ENCODE data around the gene ACOXL. TPM values are rescaled to one million over a fixed set of nuclear protein-coding genes. Genes with fewer than 3 reads are reported as not detected.

The ACOXL gene
- total RNA-seq, 3 donors from 2014 or later (not counting 1 experiment from before 2014, with no cell fraction given): not detected

DNA sequence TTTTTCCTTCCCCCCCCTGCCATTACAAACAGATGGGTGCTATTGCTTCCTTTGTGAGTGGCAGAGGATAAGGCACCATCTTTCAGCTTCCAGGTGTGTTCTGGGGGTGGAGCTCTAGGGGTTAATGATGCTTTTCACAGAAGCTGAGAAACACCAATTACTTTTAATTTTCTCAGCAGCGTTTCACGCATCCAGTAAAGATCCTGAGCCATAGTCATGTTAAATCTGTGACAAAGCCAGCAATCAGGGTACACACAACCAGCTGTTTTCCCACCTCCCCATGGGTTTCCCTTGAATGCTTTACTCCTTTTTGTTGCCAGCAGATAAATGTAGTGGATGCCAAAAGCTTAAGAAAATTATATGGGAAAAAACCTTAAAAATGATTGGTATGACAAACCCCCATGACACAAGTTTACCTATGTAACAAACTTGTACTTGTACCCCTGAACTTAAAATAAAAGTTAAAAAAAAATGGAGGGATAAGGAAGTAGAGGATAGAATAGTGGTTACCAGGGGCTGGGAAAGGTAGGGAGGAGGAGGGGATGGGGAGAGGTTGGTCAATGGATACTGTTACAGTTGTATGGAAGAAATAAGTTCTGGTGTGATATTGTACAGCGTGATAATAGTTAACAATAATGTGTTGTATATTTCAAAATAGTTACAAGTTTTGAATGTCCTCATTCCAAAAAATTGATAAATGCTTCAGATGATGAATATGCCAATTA is 70.0 kb downstream of the ACOXL start:
- H3K27me3 Mint-ChIP-seq (ENCODE audit: low read depth in 2 of 2): peaks cover 6 to 7% of the 10 kb centered on the region in 2 donors
- H3K36me3 Mint-ChIP-seq: no peaks in the 10 kb centered on the region
- Histone ChIP-seq H3K27me3 (ENCODE audit: control insufficient read depth, insufficient read depth, low read length) (no peaks in the 10 kb centered on the region), H3K36me3 (ENCODE audit: control insufficient read depth, insufficient read depth, low read length) (no peaks in the 10 kb centered on the region), H3K9me3 (ENCODE audit: control insufficient read depth, insufficient read depth, low read length) (no peaks in the 10 kb centered on the region), H3K4me1 (ENCODE audit: control insufficient read depth, insufficient read depth, low read length) (peaks cover 22% of the 10 kb centered on the region), H3K4me3 (ENCODE audit: low read length) (no peak overlapping the region), H3K27ac (ENCODE audit: low read length) (no peak overlapping the region)
- no peak overlapping the region for H3K4me3 Mint-ChIP-seq
- 89% methylated on average over 2 of the region's 3 CpGs for WGBS (ENCODE audit: insufficient coverage)
- TF ChIP-seq, protein P1, sequence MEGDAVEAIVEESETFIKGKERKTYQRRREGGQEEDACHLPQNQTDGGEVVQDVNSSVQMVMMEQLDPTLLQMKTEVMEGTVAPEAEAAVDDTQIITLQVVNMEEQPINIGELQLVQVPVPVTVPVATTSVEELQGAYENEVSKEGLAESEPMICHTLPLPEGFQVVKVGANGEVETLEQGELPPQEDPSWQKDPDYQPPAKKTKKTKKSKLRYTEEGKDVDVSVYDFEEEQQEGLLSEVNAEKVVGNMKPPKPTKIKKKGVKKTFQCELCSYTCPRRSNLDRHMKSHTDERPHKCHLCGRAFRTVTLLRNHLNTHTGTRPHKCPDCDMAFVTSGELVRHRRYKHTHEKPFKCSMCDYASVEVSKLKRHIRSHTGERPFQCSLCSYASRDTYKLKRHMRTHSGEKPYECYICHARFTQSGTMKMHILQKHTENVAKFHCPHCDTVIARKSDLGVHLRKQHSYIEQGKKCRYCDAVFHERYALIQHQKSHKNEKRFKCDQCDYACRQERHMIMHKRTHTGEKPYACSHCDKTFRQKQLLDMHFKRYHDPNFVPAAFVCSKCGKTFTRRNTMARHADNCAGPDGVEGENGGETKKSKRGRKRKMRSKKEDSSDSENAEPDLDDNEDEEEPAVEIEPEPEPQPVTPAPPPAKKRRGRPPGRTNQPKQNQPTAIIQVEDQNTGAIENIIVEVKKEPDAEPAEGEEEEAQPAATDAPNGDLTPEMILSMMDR (IDR thresholded peaks at IDR 0.05): no peak
- H3K27ac Mint-ChIP-seq: no peak overlapping the region
- no peaks in the 10 kb centered on the region for H3K9me3 Mint-ChIP-seq
- ATAC-seq (no peak), DNase-seq (no peak)
- H3K4me1 Mint-ChIP-seq: peaks cover 31 to 33% of the 10 kb centered on the region in 2 donors
- intact Hi-C loops (cut with micrococcal nuclease): no loop called here

DNA sequence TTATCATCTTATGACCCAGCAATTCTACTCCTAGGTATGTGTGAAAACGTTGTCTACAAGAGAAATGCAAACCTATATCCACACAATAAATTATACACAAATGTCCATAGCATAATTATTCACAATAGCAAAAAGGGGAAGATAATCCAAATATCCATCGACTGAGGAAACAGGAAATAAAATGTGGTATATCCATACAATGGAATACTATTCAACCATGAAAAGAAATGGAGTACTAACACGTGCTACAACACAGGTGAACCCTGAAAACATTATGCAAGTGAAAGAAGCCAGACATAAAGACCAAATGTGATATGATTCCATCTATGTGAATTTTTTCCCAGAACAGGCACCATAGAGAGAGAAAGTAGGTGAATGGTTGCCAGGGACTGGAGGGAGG is 72.1 kb downstream of the ACOXL start:
- Mint-ChIP-seq H3K4me1 (peaks cover 31 to 38% of the 10 kb centered on the region in 2 donors), H3K27me3 (ENCODE audit: low read depth in 2 of 2) (peaks cover 4 to 7% of the 10 kb centered on the region in 2 donors), H3K9me3 (no peaks in the 10 kb centered on the region), H3K27ac (peak overlapping the region; percentile 71 to 76), H3K4me3 (peak overlapping the region; percentile 73), H3K36me3 (no peaks in the 10 kb centered on the region)
- H3K4me1 ChIP-seq (ENCODE audit: control insufficient read depth, insufficient read depth, low read length): peaks cover 22% of the 10 kb centered on the region
- no peak for DNase-seq
- H3K27me3 ChIP-seq (ENCODE audit: control insufficient read depth, insufficient read depth, low read length): no peaks in the 10 kb centered on the region
- no peak for ATAC-seq
- H3K36me3 ChIP-seq (ENCODE audit: control insufficient read depth, insufficient read depth, low read length): no peaks in the 10 kb centered on the region
- intact Hi-C loops (cut with micrococcal nuclease): no loop called here
- no peak overlapping the region for H3K4me3 ChIP-seq (ENCODE audit: low read length)
- no peak overlapping the region for H3K27ac ChIP-seq (ENCODE audit: low read length)
- H3K9me3 ChIP-seq (ENCODE audit: control insufficient read depth, insufficient read depth, low read length): no peaks in the 10 kb centered on the region
- 84% methylated on average over 2 of the region's 3 CpGs for WGBS (ENCODE audit: insufficient coverage)
- TF ChIP-seq, protein P1 (IDR thresholded peaks at IDR 0.05): no peak

DNA sequence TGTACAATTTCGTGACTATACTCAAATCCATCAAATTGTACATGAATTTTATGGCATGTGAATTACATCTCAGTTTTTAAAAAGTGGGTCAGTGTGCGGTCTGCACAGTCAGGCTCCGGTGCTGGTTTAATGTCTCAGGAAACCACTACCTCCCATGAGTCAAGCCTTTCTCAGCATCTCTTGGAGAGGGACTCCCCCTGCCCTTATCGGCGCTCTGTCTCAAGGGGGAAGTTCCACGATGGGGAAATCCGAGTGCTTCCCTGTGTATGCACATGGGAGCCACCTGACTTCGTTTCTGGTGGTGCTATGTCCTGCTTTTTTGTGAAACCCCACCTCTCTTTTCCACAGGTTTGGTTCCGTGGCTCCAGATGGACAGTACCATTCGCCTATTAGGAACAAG is 72.5 kb downstream of the ACOXL start:
- peaks cover 22% of the 10 kb centered on the region for H3K4me1 ChIP-seq (ENCODE audit: control insufficient read depth, insufficient read depth, low read length)
- TF ChIP-seq, protein P1 (IDR thresholded peaks at IDR 0.05): no peak
- no peak overlapping the region for H3K4me3 ChIP-seq (ENCODE audit: low read length)
- Mint-ChIP-seq H3K4me1 (peaks cover 31 to 38% of the 10 kb centered on the region in 2 donors), H3K36me3 (no peaks in the 10 kb centered on the region), H3K27ac (peak overlapping the region; percentile 71 to 76), H3K4me3 (peak overlapping the region; percentile 73), H3K9me3 (no peaks in the 10 kb centered on the region), H3K27me3 (ENCODE audit: low read depth in 2 of 2) (peaks cover 4 to 6% of the 10 kb centered on the region in 2 donors)
- ATAC-seq (peak; percentile 84 to 92 (median 91)), DNase-seq (peak; percentile 44 to 77)
- no peak overlapping the region for H3K27ac ChIP-seq (ENCODE audit: low read length)
- no peaks in the 10 kb centered on the region for H3K9me3 ChIP-seq (ENCODE audit: control insufficient read depth, insufficient read depth, low read length)
- H3K27me3 ChIP-seq (ENCODE audit: control insufficient read depth, insufficient read depth, low read length): no peaks in the 10 kb centered on the region
- WGBS (ENCODE audit: insufficient coverage): 15% methylated on average over 9 of the region's 10 CpGs
- intact Hi-C loops (cut with micrococcal nuclease): loop anchor here (1.0 kb wide), 1 partner anchor 41 kb away; no protein-coding TSS in a partner anchor
- H3K36me3 ChIP-seq (ENCODE audit: control insufficient read depth, insufficient read depth, low read length): no peaks in the 10 kb centered on the region

Measured in natural killer cell (primary cell).